HepG2 (cell line): Measurements from ENCODE around the gene SCYGR2.

Experiments used
- MYPOP ChIP-seq: sonication (generic); formaldehyde crosslinking; IDR thresholded peaks from 2 replicates; pipeline ENCODE4 v1.8.1; 2023; ENCODE audit warnings: mild to moderate bottlenecking, moderate library complexity, missing genetic modification reagents
- RNF219 ChIP-seq: sonication (generic); formaldehyde crosslinking; IDR thresholded peaks from 2 replicates; pipeline ENCODE4 v1.5.0; 2020; ENCODE audit warnings: mild to moderate bottlenecking, missing genetic modification reagents

GRCh38 chr2:227578642-227579041 lies 20.1 kb upstream of the SCYGR2 start:
- no peak for TF ChIP-seq MYPOP (CRISPR knock-in tag)
- no peak for TF ChIP-seq RNF219 (CRISPR knock-in tag)
